Left ventricle myocardium inferior (tissue), 1 donor: Measurements from ENCODE around the gene CFB. TPM values are rescaled to one million over a fixed set of nuclear protein-coding genes. Genes with fewer than 3 reads are reported as not detected.

ENCODE experiments used
- DNase-seq: peaks from one replicate; pipeline ENCODE4 v3.0.0-alpha.2; 2020
- H3K27ac ChIP-seq: fragments of 200-600 bp; replicated peaks from 2 replicates; pipeline ENCODE4 v1.8.0; 2021
- H3K27me3 ChIP-seq: fragments of 200-600 bp; 2 replicates; pipeline ENCODE4 v1.8.0; 2021; ENCODE audit warnings: low read depth
- H3K36me3 ChIP-seq: fragments of 200-600 bp; 2 replicates; pipeline ENCODE4 v1.8.0; 2021
- H3K4me1 ChIP-seq: fragments of 200-600 bp; 2 replicates; pipeline ENCODE4 v1.8.0; 2021
- H3K4me3 ChIP-seq: fragments of 200-600 bp; 2 replicates; pipeline ENCODE4 v1.8.0; 2021; ENCODE audit warnings: mild to moderate bottlenecking, moderate library complexity
- H3K9me3 ChIP-seq: fragments of 200-600 bp; replicated peaks from 2 replicates; pipeline ENCODE4 v1.8.0; 2021
- intact Hi-C: fragments of 100-400 bp; cut with micrococcal nuclease; formaldehyde crosslinking; loops from one replicate; pipeline ENCODE4 v1.11.0; 2022
- total RNA-seq: library from RNA; stranded (reverse); fragmentation: NEBNext Ultra II Directional; extraction: Animal tissue kit (Norgen Biotek cat#: 25700); gene quantifications from one replicate; pipeline ENCODE4 v1.2.1, GENCODE V29; 2021
- TF ChIP-seq, protein P1 (sequence below): fragments of 200-600 bp; IDR thresholded peaks from 2 replicates; pipeline ENCODE4 v1.8.0; 2021; ENCODE audit warnings: antibody characterized with exemption, mild to moderate bottlenecking, borderline replicate concordance
- donor health status: DM: no; HTN: yes; CAD: no; lungs with severe emphysema.

Gene CFB
- total RNA-seq, 1 donor from 2014 or later, result 3.7 TPM

DNA sequence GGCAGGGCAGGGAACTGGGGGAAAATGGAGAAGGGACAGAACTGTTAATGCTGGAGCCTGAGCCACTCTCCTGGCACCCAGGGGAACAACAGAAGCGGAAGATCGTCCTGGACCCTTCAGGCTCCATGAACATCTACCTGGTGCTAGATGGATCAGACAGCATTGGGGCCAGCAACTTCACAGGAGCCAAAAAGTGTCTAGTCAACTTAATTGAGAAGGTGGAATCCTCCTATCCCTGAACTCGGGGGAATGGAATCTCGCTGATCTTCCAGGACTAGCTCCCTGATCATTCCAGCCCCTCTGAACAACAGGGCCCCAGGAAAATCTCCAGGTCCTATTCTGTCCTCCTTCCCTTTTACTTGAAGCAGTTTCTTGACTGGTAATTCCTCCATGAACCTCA is 2.0 kb downstream of the CFB start:
- Histone ChIP-seq H3K27me3 (peaks cover 25% of the 10 kb centered on the region), H3K4me1 (peaks cover 13% of the 10 kb centered on the region), H3K36me3 (peaks cover 15% of the 10 kb centered on the region), H3K9me3 (no peaks in the 10 kb centered on the region), H3K27ac (no peak overlapping the region), H3K4me3 (no peak overlapping the region)
- TF ChIP-seq, protein P1, sequence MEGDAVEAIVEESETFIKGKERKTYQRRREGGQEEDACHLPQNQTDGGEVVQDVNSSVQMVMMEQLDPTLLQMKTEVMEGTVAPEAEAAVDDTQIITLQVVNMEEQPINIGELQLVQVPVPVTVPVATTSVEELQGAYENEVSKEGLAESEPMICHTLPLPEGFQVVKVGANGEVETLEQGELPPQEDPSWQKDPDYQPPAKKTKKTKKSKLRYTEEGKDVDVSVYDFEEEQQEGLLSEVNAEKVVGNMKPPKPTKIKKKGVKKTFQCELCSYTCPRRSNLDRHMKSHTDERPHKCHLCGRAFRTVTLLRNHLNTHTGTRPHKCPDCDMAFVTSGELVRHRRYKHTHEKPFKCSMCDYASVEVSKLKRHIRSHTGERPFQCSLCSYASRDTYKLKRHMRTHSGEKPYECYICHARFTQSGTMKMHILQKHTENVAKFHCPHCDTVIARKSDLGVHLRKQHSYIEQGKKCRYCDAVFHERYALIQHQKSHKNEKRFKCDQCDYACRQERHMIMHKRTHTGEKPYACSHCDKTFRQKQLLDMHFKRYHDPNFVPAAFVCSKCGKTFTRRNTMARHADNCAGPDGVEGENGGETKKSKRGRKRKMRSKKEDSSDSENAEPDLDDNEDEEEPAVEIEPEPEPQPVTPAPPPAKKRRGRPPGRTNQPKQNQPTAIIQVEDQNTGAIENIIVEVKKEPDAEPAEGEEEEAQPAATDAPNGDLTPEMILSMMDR, result no peak
- no peak for DNase-seq
- intact Hi-C loops, result no loop called here

GRCh38 chr6:31948306-31948705 is 2.4 kb downstream of the CFB start:
- H3K27me3 ChIP-seq, result peaks cover 21% of the 10 kb centered on the region
- no peaks in the 10 kb centered on the region for H3K9me3 ChIP-seq
- TF ChIP-seq, protein P1, result no peak
- H3K4me3 ChIP-seq, result no peak overlapping the region
- no peak overlapping the region for H3K27ac ChIP-seq
- H3K4me1 ChIP-seq, result peaks cover 13% of the 10 kb centered on the region
- intact Hi-C loops, result no loop called here
- no peak for DNase-seq
- peaks cover 19% of the 10 kb centered on the region for H3K36me3 ChIP-seq

- TF ChIP-seq, protein P1, result no peak
- H3K27ac ChIP-seq, result no peak overlapping the region
- intact Hi-C loops, result no loop called here
Measured at GRCh38 chr6:31948753-31949413, 3.0 kb downstream of the CFB start.

GRCh38 chr6:31949926-31950548 is 4.1 kb downstream of the CFB start:
- TF ChIP-seq, protein P1, result no peak
- intact Hi-C loops, result no loop called here
- no peak for DNase-seq
- Histone ChIP-seq H3K9me3 (no peaks in the 10 kb centered on the region), H3K4me3 (no peak overlapping the region), H3K36me3 (peaks cover 36% of the 10 kb centered on the region), H3K27me3 (peaks cover 3% of the 10 kb centered on the region), H3K27ac (no peak overlapping the region), H3K4me1 (peaks cover 9% of the 10 kb centered on the region)

More at GRCh38 chr6:31948753-31949413, 3.0 kb downstream of the CFB start:
- Histone ChIP-seq H3K9me3 (no peaks in the 10 kb centered on the region), H3K4me3 (no peak overlapping the region), H3K27me3 (peaks cover 15% of the 10 kb centered on the region), H3K36me3 (peaks cover 25% of the 10 kb centered on the region), H3K4me1 (peaks cover 13% of the 10 kb centered on the region)
- no peak for DNase-seq

DNA sequence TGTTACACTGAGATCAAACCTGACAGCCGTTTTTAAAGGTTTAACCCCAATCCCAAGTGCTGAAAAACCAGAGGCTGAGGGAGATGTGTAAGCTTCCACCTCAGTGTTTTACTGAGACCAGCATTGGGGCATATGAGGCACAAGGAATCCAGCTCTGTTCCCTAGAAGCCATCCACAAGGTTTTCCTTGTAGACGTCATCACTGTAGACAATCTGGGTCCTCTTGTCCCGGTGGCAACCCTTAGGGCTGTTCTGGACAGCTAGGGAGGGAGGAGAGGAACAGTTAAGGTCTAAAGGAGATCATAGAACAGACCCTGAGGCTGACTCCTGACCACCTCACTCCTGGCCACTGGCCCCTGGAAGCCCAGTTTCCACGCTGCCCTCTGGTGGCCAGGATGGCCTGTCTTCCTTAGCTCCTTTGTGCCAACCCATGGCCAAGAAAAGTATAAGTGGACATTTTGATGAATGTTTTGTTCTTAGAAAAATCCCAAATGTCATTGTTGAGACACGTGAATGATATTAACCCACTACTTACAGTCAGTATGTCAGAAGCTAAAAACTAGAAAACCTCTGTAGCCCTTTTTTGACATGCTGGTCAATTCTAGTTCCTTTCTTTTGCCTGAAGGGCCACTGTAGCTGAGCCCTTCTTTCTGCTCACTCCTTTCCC is 6.4 kb downstream of the CFB start:
- peak; percentile 52 for DNase-seq
- Histone ChIP-seq H3K27ac (no peak overlapping the region), H3K27me3 (no peaks in the 10 kb centered on the region), H3K4me1 (peaks cover under 1% of the 10 kb centered on the region), H3K4me3 (no peak overlapping the region), H3K36me3 (peaks cover 56% of the 10 kb centered on the region), H3K9me3 (no peaks in the 10 kb centered on the region)
- intact Hi-C loops, result no loop called here
- TF ChIP-seq, protein P1, result peak; percentile 77
